OCI-M1 (cell line): ENCODE measurements around the gene BPIFB3.

Experiments used
- DNase-seq: peaks from one replicate; lab custom pipeline; 2025; lab: John Stamatoyannopoulos, UW

Gene BPIFB3, protein sequence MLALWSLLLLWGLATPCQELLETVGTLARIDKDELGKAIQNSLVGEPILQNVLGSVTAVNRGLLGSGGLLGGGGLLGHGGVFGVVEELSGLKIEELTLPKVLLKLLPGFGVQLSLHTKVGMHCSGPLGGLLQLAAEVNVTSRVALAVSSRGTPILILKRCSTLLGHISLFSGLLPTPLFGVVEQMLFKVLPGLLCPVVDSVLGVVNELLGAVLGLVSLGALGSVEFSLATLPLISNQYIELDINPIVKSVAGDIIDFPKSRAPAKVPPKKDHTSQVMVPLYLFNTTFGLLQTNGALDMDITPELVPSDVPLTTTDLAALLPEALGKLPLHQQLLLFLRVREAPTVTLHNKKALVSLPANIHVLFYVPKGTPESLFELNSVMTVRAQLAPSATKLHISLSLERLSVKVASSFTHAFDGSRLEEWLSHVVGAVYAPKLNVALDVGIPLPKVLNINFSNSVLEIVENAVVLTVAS

DNA sequence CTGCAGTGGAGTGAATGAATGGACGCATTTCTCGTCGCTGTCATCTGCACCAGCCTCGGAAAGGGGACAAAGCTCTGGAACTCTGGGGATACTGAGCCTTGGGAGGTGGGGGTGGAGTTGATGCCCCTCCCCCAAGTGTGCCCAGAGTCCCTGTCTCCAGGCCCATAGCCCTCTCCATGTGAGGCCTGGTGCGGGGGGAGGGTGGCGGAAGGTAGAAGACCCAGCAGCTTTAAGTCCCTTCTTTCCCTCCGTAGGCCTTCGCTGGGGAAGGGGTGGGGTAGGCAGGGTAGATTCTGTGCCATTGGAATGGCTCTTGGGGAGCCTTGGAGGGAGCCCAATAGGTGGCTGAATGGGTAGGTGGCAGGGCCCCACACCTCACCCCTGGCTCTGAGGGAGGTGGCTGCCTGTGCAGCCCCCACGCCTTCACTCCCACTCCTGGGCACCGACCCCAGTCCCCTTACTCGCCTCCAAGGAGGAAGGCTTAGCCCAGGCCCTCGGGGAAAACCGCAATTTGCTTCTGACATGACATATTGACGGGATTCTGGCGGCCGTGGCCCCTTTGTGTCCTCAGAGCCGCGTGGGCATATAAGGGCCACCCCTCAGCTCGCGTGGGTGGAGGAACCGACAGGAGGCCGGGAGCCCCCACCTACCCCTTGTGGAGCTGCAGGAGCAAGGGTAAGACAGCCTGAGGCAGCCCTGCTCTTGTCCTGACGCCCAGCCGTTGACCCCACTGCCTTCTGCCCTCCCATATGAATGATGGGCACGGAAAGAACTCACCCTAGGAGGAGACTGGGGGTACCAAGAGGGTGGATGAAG lies at the start of gene BPIFB3:
Gene BPIFB3 (plus strand): TSS at position 613 of the 816 bp plus-strand sequence. CDS start 1,533 bp downstream, outside the sequence.
- no peak for DNase-seq

DNA sequence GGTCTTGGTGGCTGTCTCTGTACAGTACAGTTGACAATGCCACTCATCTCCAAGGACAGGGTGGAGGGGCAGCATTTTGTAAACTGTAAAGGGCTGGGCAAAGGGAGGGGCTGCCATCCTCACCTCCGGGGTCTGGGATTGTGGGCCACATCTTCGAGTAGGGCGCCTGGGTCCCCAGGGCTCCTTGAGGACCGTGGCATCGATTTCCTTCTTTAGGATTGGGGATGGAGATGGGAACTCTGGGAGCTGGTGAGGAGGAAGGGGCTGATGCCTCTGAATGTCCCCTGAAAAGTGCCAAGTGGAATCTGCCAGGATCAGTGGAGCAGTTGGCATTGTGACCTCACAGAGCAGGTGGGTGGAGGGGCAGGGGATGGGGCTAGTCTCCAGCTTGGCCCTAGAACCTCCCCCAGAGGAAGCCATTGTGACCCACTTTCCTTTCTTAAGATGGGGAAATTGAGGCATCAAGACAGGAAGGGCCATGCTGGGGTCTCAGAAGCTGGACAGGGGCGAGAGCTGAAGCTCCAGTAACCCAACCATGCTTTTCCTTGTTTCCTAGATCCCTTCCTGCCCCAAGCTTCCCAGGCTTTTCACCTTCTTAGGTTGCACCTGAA lies 49.5 kb upstream of the BPIFB3 start, which contains the start of gene SUN5:
Gene SUN5 (minus strand): TSS at position 293 of the 611 bp plus-strand sequence. CDS start 93 bp downstream, at position 200.
- no peak for DNase-seq

DNA sequence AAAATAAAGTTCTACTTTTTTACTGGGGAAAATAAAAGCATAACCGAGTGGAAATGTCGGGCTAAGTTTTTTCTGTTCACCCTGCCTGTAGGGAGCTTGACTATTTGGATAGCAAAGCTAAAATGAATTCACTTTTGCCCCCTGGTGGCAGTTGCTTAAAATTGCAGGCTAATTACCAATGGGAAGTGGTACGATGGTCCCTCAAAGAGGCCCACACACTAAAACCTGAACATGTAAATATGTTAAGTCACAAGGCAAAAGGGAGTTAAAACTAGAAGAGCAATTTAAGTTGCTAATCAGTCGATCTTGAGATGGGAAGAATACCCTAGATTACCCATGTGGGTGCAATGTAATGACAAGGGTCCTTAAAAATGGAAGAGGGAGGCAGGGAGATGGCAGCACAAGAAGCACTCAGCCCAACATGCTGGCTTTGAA lies 48.6 kb upstream of the BPIFB3 start:
- DNase-seq, result peak; percentile 53

DNA sequence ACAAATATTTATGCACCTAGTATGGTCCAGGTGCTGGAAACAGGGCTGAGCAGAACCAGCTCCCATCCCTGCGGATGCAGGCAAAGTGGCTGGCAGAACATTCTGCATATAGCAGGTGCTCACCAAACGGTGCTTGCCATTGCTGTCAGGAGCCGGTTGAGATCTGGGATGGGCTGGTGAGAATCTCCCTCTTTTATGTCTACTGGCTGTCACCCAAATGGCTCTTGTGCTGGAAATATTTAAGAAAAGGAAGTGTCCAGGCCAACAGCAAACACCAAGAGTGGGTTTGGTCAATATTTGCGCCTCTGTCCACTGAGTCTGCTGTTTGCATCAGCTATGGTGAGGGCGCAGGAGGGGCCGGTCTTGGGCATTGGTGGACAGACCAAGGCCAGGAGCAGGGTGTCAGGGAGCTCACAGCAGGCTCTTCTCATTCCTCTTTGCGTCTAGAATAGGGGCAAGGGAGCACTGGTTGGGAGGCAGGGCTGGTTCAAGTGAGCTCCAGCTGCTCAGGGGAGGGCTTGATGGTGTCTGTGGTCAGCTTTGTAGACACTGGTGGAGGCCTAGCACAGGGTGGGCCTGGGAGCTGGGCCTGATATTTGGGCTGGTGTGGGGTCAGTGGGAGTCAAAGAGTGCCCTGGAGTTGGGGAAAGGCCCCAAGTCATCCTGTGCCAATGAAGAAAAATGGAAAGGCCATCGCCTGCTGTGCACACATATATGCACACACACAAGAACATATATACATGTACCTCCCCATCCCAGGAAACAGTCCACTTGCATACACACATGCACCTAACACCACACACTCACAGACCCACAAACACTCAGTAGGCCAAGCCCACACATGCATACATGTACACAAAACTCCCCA lies 47.6 kb upstream of the BPIFB3 start:
- DNase-seq, result no peak

DNA sequence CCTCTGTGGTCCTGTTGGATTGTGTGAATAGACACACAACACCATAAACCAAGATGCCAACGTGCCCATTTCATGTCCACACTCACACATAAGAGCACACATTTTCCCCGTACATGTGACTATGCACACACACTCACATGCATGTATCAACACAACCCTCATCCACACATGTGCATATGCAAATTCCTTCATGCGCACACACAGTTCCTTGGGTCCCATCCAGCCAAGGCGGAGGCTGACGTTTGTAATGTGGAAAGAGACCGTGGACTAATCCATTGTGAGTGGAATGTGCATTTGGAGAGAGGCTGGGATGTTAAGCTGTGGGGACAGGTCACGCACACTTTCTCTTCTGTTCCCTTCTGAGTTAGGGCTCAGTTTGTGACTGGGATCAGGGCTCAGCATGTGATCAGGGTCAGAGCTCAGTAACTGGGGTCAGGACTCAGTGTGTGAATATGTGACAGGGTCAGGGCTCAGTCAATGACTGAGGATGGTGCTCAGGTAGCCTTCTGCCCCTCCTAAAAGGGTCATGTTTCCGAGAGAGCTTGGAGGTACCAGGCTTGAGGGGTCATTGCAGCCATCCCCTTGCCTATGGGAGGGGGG lies 46.8 kb upstream of the BPIFB3 start:
- DNase-seq, result no peak

DNA sequence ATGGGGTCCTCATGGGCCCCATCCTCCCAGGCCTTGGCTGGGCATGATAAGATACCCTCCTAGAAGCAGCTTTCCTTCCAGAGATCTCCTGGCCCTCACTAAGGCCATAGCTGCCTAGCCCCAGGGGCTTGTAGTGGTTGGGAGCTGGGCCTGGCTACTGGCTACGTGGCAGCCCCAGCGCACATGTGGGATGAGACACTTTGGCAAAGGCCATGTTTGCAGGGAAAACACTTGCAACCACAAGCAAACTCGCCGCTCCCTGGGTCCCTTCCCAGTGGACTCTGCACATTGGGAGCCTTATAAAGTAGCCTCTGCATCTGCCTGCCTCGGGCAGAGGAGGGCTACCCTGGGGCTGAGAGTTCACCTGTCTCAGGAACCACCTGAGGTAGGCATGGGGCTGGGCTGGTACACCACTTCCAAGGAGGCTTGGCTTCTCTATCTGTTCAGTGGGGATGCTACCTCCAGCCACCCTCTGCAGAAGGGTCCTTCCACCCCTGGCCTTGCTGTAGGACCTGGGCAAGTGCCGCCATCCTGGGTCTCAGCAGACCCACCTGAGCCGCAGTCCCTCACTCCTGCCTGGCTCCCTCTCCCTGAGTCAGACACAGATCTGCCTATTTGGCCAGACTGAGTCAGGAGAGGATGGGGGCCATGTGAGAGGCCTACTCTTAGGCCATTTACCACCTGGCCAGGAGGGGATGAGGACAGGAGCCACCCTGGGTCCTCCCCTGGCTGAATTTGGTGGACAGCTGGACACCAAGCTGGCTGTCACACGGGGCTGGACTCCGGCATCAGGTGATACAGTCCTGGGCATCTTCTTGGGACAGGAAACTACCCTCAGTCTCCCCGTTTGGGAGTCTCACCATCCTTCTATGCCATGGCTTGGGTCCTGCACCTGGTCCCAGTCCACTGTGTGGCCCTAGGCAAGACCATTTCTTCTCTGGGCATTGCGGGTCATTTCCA lies 46.0 kb upstream of the BPIFB3 start, which contains the start of gene BPIFB2:
Gene BPIFB2 (plus strand): TSS at position 329 of the 960 bp plus-strand sequence. CDS start 871 bp downstream, outside the sequence.
- DNase-seq, result no peak

DNA sequence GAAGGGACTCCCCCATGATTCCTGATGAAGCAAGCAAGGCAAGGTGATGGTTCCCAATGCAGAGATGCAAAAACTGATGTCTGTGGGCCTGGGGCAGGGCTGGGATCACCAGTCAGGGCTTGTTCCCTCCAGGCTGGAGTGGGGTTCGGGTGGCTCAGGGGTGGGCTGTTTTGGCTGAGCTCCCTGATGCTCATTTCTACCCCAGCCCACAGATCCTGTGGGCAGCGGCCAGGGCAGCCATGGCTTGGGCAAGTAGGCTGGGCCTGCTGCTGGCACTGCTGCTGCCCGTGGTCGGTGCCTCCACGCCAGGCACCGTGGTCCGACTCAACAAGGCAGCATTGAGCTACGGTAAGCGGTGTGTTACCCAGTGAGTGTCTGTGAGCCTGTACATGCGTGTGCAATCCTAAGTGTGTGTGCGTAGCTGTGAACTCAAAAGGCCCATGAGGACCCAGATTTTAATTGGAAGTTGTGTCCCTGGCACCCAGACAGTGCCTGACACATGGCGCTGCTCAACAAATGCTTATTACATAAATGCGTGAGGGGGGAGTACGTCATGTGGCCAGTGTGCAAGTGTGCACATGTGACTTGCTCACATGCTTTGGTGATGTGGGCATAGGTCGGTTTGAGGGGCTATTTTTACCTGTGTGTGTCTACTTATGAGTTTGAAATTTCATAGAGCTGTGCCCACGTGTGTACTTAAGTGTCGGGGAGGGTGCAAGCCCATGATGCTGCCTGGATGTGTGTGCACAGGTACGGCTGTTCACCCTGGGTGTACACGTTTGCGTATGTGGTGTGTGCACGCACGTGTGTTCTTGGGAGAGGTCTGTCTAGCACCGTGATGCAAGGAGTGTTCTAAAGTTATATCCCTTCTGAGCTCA lies 45.1 kb upstream of the BPIFB3 start:
- DNase-seq, result no peak

DNA sequence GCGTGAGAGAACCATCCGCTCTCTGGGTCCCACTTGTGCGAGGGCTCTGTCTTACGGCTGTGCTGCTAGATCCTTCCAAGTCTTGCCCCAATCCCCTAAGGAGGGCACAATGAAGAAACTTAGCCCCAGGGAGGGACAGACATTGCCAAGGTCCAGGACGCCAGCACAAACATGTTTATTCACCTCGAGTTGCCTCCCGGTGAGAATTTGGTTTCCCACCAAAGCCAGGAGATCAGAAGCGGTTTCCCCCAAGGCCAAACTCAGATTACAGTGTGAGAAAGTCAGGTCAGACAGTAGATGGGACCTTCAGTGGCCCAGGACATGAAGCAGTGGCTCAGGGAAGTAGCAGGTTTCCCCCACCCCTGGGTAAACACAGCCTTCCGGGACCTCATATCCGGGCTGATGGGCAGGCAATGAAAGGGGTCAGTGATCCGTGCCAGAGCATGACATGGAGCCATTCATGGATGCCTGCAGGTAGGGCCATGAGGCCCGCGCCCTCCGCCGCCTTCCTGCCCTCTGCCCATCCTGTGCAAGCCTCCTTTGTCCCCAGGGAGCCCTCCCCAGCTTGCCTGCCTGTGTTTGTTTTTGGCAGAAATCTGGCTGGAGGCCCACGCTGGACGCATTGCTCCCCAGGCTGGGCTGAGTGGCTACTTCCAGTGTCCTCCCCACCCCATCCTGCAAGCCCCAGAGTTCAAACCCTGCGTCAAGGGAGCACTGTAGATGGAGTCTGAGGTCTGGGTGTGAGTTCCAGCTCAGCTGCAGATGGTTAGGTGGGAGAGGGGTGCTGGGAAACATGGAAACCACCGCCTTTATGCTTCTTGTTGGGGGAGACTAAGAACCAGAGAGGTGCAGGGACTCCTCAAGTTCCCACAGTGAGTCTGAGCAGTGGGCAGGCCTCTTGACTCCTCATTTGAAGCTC lies 44.2 kb upstream of the BPIFB3 start:
- no peak for DNase-seq

DNA sequence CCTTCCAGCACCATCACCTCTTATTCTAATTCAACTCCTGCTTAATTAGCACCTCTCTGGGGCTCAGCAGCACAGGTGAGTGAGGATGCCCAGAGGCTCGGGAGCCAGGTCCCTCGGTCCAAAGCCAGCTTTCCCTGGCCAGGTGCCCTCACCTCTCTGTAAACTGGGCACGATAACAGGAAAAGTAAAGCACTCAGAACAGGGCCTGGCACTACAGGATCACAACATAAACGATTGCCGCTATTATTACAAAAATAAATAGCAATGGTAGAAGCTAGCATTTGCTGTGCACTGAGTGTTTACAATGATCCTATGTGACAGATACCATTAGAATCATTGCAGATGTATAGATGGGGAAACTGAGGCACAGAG lies 43.6 kb upstream of the BPIFB3 start:
- DNase-seq, result no peak

DNA sequence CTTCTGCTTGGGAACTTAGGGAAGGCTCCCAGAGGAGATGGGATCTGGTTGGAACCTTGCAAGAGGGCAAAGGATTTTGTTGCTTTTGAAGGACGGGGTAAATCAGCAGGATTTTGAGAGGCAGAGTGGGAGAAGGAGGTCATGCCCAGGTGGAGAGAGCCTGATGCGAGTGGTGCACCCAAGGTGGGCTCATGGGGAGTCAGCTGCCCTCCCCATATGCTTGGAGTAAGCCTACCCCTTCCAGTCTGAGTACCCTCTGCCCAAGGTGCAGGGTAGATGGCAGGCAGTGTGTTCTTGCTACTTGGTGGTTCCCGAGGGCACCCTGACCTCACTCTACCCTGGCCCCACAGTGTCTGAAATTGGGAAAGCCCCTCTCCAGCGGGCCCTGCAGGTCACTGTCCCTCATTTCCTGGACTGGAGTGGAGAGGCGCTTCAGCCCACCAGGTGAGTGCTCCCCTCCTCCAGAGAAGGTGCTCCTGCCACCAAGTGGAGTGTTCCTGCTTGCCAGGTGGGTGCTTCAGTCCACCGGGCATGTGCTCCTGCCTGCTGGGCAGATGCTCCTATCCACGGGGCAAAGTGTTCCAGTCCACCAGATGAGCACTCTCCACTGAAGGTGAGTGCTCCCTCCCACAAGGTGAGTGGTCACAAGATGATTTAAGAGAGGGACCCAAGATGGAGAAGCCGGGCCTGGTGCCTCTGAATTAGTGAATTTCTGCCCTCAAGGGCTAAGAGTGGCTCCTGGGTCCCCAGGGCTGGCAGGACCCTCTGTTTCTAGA lies 42.8 kb upstream of the BPIFB3 start:
- no peak for DNase-seq

DNA sequence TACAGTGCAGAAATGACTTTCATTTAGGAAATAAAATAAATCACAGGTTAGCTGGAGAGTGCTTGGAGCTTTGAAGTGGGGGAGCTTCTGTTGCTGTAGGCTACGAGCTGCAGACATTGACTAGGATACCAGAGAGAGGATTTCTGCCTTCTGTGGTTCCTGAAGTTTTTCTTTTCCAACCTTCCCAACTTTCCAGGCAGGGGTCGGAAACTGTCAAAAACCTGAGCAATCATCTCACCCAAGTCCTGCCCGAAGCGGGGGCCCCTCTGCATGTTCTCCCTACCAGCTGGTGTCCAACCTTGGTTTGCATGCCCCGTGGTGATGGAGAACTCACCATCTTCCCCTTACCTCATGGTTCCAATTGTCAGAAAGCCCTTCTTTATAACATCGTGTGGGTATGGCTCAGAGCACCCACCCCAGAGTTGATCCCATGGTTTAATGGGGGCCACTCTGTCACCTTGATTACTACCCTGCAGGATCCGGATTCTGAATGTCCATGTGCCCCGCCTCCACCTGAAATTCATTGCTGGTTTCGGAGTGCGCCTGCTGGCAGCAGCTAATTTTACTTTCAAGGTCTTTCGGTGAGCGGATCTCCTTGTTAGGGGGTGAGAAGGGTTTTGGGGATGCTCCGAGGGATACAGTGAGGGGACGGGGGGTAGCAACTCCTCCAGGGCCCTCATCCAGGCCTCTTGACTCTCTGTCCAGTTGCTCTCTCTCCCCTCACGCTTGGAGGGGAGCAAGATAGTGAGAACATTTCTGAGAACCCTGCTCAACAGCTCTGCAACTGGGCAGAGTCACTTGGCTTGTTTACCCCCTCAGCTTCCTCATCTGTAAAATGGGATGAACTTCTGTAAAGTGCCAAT lies 41.1 kb upstream of the BPIFB3 start:
- no peak for DNase-seq

DNA sequence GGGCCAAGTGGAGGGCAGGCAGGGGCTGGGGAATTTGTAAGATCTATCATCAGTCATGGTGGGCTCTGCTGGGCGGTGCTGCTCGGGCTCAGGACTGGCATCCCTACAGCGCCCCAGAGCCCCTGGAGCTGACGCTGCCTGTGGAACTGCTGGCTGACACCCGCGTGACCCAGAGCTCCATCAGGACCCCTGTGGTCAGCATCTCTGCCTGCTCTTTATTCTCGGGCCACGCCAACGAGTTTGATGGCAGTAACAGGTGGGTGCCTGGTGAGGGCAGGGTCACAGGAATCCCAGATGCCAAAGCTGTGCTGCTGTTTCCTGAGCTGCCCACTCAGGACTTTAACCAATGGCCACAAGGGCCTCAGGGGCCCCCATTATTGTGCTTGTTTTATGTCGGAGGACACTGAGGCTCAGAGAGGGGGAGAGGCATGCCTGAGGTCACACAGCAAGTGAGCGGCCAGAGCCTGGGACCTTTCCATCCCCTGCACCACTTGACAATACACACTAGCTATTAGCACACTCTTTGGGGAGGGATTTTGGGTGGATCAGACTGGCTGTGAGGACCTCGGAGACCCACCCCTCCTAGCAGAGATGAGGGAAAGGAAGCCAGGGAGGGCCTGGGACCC lies 39.9 kb upstream of the BPIFB3 start:
- DNase-seq, result no peak

DNA sequence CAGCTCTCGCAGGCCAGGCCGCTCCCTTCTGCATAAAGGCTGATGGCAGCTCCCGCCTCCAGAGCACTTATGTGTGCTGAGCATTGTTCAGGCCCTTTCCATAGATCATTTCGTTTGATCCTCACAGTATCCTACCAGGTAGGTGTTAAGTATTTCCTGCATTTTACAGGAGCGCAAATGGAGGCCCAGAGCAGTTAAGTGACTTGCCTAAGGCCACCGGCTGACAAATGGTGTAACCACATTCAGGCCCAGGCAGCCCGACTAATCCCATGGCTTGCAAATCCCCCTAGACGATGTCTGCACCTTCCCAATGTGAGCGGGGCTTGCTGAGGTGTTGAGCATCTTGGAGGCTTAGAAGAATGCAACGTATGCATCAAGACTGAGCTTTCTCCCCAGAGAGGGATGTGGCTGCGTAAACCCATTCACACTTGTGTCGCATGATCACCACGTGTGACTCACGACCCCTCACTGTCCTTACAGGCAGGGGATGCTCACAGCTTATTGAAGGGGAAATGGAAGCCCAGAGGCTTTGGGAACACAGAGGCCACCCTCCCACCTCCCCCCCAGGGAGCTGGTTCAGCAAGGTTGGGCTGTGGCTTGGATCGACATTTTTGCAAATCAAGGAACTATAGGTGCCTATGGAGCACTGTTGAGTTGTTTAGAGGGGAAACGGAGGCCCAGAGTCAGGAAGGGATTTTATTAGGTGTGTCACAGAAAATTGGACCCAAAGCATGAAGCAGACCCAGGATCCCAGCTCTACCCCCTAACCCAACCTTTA lies 39.2 kb upstream of the BPIFB3 start:
- DNase-seq, result no peak

DNA sequence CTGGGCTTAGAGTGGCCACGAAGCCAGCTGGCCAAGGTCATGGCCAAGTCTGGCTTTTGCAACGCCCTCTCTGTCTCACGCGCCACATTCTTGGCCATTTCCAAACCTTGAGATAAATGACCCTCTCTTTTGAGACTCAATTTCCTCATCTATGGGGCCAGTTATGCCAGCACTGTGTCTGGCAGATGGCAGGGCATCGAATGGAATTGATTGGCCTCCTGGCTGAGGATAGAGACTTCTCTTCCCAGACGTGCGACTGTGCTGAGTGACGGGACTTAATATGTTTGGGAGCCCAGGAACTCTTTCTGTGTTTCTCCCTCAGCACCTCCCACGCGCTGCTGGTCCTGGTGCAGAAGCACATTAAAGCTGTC lies 38.6 kb upstream of the BPIFB3 start:
- no peak for DNase-seq
